Measurements from ENCODE around the gene WDFY4. TPM values are rescaled to one million over a fixed set of nuclear protein-coding genes. Genes with fewer than 3 reads are reported as not detected.

WDFY4 gene
- total and polyA plus RNA-seq, 4 donors: 0.57 to 7.1 (median 2.0) TPM

DNA sequence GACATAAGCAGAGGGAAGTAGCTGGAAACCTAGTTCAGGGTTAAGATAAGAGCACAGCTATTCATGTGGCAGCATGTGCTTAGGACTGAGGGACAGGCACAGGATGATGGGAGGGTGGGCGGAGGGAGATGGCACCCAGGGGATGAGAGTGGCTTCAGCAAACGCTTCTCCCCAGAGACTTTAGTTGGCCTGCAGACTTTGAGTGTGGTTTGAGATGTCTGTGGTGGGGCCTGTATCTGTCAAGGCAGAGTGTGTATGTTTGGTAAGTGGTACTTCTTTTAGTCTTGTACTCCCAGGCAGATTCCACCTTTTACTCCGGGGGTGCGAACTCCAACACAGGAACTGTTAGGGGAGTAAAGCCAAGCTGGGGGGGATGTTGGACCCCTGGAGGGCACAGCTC lies 88.9 kb downstream of the WDFY4 start:
- Histone ChIP-seq H3K27me3 (ENCODE audit: control insufficient read depth in 4 of 4, insufficient read depth in 4 of 4, low read length in 3 of 4) (no peaks in the 10 kb centered on the region), H3K4me3 (ENCODE audit: low read depth in 1 of 3, low read length in 3 of 3) (no peak overlapping the region), H3K27ac (ENCODE audit: low read depth in 1 of 2, low read length in 2 of 2) (no peak overlapping the region), H3K36me3 (ENCODE audit: control insufficient read depth in 4 of 4, insufficient read depth in 3 of 4, low read depth in 1 of 4, low read length in 3 of 4) (peaks cover 0 to 3% (median 0%) of the 10 kb centered on the region in 4 donors), H3K4me1 (ENCODE audit: control insufficient read depth in 4 of 4, insufficient read depth in 4 of 4, low read length in 3 of 4) (no peaks in the 10 kb centered on the region), H3K9me3 (ENCODE audit: control insufficient read depth in 4 of 4, low read length in 3 of 4) (no peaks in the 10 kb centered on the region), H3K9ac (ENCODE audit: low read depth in 1 of 2, low read length in 2 of 2) (no peak overlapping the region)
- 85% methylated on average over 4 of the region's 4 CpGs for WGBS
- DNase-seq (ENCODE audit: low spot score): no peak
- TF ChIP-seq TAF1 (conservative IDR thresholded peaks at IDR 0.05) (no peak), FOXA2 (IDR thresholded peaks at IDR 0.05) (no peak), YY1 (IDR thresholded peaks at IDR 0.05) (no peak), SP1 (IDR thresholded peaks at IDR 0.05) (no peak), RXRA (IDR thresholded peaks at IDR 0.05) (no peak), RAD21 (IDR thresholded peaks at IDR 0.05) (no peak), JUND (IDR thresholded peaks at IDR 0.05) (no peak), EGR1 (IDR thresholded peaks at IDR 0.05; ENCODE audit: low read depth in 2 of 2) (no peak), HNF4A (conservative IDR thresholded peaks at IDR 0.05) (no peak)
- TF ChIP-seq, protein P1, sequence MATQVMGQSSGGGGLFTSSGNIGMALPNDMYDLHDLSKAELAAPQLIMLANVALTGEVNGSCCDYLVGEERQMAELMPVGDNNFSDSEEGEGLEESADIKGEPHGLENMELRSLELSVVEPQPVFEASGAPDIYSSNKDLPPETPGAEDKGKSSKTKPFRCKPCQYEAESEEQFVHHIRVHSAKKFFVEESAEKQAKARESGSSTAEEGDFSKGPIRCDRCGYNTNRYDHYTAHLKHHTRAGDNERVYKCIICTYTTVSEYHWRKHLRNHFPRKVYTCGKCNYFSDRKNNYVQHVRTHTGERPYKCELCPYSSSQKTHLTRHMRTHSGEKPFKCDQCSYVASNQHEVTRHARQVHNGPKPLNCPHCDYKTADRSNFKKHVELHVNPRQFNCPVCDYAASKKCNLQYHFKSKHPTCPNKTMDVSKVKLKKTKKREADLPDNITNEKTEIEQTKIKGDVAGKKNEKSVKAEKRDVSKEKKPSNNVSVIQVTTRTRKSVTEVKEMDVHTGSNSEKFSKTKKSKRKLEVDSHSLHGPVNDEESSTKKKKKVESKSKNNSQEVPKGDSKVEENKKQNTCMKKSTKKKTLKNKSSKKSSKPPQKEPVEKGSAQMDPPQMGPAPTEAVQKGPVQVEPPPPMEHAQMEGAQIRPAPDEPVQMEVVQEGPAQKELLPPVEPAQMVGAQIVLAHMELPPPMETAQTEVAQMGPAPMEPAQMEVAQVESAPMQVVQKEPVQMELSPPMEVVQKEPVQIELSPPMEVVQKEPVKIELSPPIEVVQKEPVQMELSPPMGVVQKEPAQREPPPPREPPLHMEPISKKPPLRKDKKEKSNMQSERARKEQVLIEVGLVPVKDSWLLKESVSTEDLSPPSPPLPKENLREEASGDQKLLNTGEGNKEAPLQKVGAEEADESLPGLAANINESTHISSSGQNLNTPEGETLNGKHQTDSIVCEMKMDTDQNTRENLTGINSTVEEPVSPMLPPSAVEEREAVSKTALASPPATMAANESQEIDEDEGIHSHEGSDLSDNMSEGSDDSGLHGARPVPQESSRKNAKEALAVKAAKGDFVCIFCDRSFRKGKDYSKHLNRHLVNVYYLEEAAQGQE (IDR thresholded peaks at IDR 0.05): no peak
- TF ChIP-seq, protein P2, sequence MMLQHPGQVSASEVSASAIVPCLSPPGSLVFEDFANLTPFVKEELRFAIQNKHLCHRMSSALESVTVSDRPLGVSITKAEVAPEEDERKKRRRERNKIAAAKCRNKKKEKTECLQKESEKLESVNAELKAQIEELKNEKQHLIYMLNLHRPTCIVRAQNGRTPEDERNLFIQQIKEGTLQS (IDR thresholded peaks at IDR 0.05): no peak
- TF ChIP-seq, protein P3, sequence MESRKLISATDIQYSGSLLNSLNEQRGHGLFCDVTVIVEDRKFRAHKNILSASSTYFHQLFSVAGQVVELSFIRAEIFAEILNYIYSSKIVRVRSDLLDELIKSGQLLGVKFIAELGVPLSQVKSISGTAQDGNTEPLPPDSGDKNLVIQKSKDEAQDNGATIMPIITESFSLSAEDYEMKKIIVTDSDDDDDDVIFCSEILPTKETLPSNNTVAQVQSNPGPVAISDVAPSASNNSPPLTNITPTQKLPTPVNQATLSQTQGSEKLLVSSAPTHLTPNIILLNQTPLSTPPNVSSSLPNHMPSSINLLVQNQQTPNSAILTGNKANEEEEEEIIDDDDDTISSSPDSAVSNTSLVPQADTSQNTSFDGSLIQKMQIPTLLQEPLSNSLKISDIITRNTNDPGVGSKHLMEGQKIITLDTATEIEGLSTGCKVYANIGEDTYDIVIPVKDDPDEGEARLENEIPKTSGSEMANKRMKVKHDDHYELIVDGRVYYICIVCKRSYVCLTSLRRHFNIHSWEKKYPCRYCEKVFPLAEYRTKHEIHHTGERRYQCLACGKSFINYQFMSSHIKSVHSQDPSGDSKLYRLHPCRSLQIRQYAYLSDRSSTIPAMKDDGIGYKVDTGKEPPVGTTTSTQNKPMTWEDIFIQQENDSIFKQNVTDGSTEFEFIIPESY (IDR thresholded peaks at IDR 0.05): no peak
- TF ChIP-seq, protein P4, sequence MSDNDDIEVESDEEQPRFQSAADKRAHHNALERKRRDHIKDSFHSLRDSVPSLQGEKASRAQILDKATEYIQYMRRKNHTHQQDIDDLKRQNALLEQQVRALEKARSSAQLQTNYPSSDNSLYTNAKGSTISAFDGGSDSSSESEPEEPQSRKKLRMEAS (IDR thresholded peaks at IDR 0.05): no peak
- TF ChIP-seq, protein P5, sequence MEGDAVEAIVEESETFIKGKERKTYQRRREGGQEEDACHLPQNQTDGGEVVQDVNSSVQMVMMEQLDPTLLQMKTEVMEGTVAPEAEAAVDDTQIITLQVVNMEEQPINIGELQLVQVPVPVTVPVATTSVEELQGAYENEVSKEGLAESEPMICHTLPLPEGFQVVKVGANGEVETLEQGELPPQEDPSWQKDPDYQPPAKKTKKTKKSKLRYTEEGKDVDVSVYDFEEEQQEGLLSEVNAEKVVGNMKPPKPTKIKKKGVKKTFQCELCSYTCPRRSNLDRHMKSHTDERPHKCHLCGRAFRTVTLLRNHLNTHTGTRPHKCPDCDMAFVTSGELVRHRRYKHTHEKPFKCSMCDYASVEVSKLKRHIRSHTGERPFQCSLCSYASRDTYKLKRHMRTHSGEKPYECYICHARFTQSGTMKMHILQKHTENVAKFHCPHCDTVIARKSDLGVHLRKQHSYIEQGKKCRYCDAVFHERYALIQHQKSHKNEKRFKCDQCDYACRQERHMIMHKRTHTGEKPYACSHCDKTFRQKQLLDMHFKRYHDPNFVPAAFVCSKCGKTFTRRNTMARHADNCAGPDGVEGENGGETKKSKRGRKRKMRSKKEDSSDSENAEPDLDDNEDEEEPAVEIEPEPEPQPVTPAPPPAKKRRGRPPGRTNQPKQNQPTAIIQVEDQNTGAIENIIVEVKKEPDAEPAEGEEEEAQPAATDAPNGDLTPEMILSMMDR (IDR thresholded peaks at IDR 0.05; ENCODE audit: low read depth, low read length, missing input control): no peak

DNA sequence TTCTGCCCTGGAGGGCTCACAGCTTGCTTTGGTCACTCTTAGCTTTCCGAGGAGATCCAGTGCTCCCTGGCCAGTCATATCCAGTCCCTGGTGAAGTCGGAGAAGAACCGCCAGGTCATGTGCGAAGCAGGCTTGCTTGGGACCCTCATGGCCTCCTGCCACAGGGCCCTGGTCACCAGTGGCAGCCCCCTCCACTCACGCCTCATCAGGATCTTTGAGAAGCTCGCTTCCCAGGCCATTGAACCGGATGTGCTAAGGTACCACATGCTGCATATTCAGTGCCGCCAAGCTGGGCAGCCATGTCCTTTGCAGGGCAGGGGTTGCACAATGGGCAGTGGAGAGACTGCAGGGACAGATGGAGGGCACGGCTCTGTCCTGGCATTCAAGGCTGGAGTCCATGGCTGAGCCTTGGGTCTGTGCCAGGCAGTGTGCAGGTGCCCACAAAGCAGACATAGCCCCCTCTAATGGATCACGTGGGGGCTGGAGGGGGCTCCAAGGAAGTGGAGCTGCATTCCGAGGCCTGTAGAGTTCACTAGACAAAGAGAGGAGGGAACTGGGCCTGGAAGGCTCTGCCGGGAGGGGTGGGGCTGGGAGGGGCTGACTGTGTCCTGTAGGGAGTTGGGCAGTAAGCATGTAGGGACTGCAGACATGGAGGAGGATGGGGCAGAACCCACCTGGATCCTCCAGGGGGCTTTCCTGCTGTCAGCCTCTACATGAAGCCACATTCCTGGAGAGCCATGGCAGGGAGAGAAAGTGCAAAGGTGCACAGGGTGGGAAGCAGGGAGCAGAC lies 89.9 kb downstream of the WDFY4 start:
- no peak for DNase-seq (ENCODE audit: low spot score)
- Histone ChIP-seq H3K4me3 (ENCODE audit: low read depth in 1 of 3, low read length in 3 of 3) (no peak overlapping the region), H3K27me3 (ENCODE audit: control insufficient read depth in 4 of 4, insufficient read depth in 4 of 4, low read length in 3 of 4) (no peaks in the 10 kb centered on the region), H3K9ac (ENCODE audit: low read depth in 1 of 2, low read length in 2 of 2) (no peak overlapping the region), H3K9me3 (ENCODE audit: control insufficient read depth in 4 of 4, low read length in 3 of 4) (no peaks in the 10 kb centered on the region), H3K36me3 (ENCODE audit: control insufficient read depth in 4 of 4, insufficient read depth in 3 of 4, low read depth in 1 of 4, low read length in 3 of 4) (peaks cover 0 to 3% (median 0%) of the 10 kb centered on the region in 4 donors), H3K27ac (ENCODE audit: low read depth in 1 of 2, low read length in 2 of 2) (no peak overlapping the region), H3K4me1 (ENCODE audit: control insufficient read depth in 4 of 4, insufficient read depth in 4 of 4, low read length in 3 of 4) (no peaks in the 10 kb centered on the region)
- WGBS: 88% methylated on average over 12 of the region's 12 CpGs
- TF ChIP-seq FOXA2 (IDR thresholded peaks at IDR 0.05) (no peak), EGR1 (IDR thresholded peaks at IDR 0.05; ENCODE audit: low read depth in 2 of 2) (no peak), GABPA (IDR thresholded peaks at IDR 0.05 in 1 of 2, conservative IDR thresholded peaks at IDR 0.05 in 1 of 2) (no peak), TAF1 (conservative IDR thresholded peaks at IDR 0.05) (no peak), JUND (IDR thresholded peaks at IDR 0.05) (no peak), HNF4A (conservative IDR thresholded peaks at IDR 0.05) (no peak), NR2F2 (IDR thresholded peaks at IDR 0.05) (no peak), YY1 (IDR thresholded peaks at IDR 0.05) (no peak), FOXA1 (IDR thresholded peaks at IDR 0.05) (no peak), HNF4G (IDR thresholded peaks at IDR 0.05) (no peak), RXRA (IDR thresholded peaks at IDR 0.05) (no peak)
- TF ChIP-seq, protein P5 (IDR thresholded peaks at IDR 0.05; ENCODE audit: low read depth, low read length, missing input control): no peak
- TF ChIP-seq, protein P2 (IDR thresholded peaks at IDR 0.05): no peak
- TF ChIP-seq, protein P4 (IDR thresholded peaks at IDR 0.05): no peak

Measured in liver (tissue), 9 donors.